IMR-90 (cell line): ENCODE data around the gene SCIN. TPM values are rescaled to one million over a fixed set of nuclear protein-coding genes. Genes with fewer than 3 reads are reported as not detected.

Experiments
- ATAC-seq: fragments of 200-7000 bp; cut with Tn5 transposase; 2 replicates; pipeline ENCODE4 v1.9.1; 2020; ENCODE audit warnings: low read depth, mild to moderate bottlenecking, moderate library complexity
- BruUV-seq: library from RNA; stranded (reverse); fragments of 400-500 nt; replicated peaks from 2 replicates; lab custom pipeline; 2021; lab: Mats Ljungman, UMichigan
- CTCF ChIA-PET: fragments of 300-600 bp; formaldehyde crosslinking; extraction: SDS; loops from one replicate; lab custom pipeline; 2021; ENCODE audit warnings: antibody characterized with exemption; lab: Yijun Ruan, JAX
- POLR2A ChIA-PET: fragments of 300-600 bp; sonication (Branson Sonifier 250); formaldehyde crosslinking; loops from one replicate; lab custom pipeline; 2022; ENCODE audit warnings: antibody characterized with exemption; ENCODE audit not compliant: unreplicated experiment; lab: Charles Lee
- DNase-seq: peaks from one replicate; pipeline ENCODE4 v3.0.0; 2013
- H2AFZ ChIP-seq: replicated peaks from 2 replicates; pipeline ENCODE3; 2013; ENCODE audit warnings: low read length, mild to moderate bottlenecking; ENCODE audit not compliant: poor library complexity
- H2AK5ac ChIP-seq: 2 replicates; pipeline ENCODE4 v1.6.1; 2013; ENCODE audit warnings: low read depth, low read length, inconsistent platforms
- H2AK9ac ChIP-seq: replicated peaks from 2 replicates; pipeline ENCODE3; 2013; ENCODE audit warnings: mild to moderate bottlenecking, low read depth, low read length, moderate library complexity; ENCODE audit not compliant: poor library complexity
- H2BK120ac ChIP-seq: 2 replicates; pipeline ENCODE4 v1.6.1; 2013; ENCODE audit warnings: low read depth, low read length, inconsistent platforms
- H2BK15ac ChIP-seq: 3 replicates; pipeline ENCODE4 v1.6.1; 2013; ENCODE audit warnings: low read depth, low read length, inconsistent platforms
- H2BK20ac ChIP-seq: 2 replicates; pipeline ENCODE4 v1.6.1; 2013; ENCODE audit warnings: low read depth, mild to moderate bottlenecking, inconsistent platforms, low read length, moderate library complexity
- H2BK5ac ChIP-seq: 2 replicates; pipeline ENCODE4 v1.6.1; 2013; ENCODE audit warnings: mild to moderate bottlenecking, low read depth, low read length, inconsistent platforms; ENCODE audit not compliant: poor library complexity, severe bottlenecking
- H3K14ac ChIP-seq: replicated peaks from 2 replicates; pipeline ENCODE4 v1.6.1; 2013; ENCODE audit warnings: low read depth, low read length, inconsistent platforms
- H3K18ac ChIP-seq: 2 replicates; pipeline ENCODE4 v1.6.1; 2013; ENCODE audit warnings: low read depth, low read length, control low read depth
- H3K23ac ChIP-seq: 2 replicates; pipeline ENCODE4 v1.6.1; 2013; ENCODE audit warnings: low read depth, low read length, inconsistent platforms
- H3K27ac ChIP-seq: 2 replicates; pipeline ENCODE4 v1.5.1; 2013; ENCODE audit warnings: mild to moderate bottlenecking, control low read depth, low read length; ENCODE audit not compliant: insufficient read depth
- H3K27me3 ChIP-seq: 2 replicates; pipeline ENCODE4 v1.6.1; 2013; ENCODE audit warnings: low read length; ENCODE audit not compliant: control insufficient read depth, insufficient read depth
- H3K36me3 ChIP-seq: 2 replicates; pipeline ENCODE4 v1.6.1; 2013; ENCODE audit warnings: low read length, mixed read lengths; ENCODE audit not compliant: control insufficient read depth, insufficient read depth
- H3K4ac ChIP-seq: 2 replicates; pipeline ENCODE4 v1.6.1; 2013; ENCODE audit warnings: low read depth, low read length, inconsistent platforms
- H3K4me1 ChIP-seq: 2 replicates; pipeline ENCODE4 v1.6.1; 2013; ENCODE audit warnings: low read length, mixed read lengths; ENCODE audit not compliant: control insufficient read depth, insufficient read depth
- H3K4me2 ChIP-seq: 2 replicates; pipeline ENCODE4 v1.6.1; 2013; ENCODE audit warnings: low read depth, mild to moderate bottlenecking, control low read depth, low read length, moderate library complexity
- H3K4me3 ChIP-seq: 2 replicates; pipeline ENCODE4 v1.5.1; 2013; ENCODE audit warnings: low read depth, mild to moderate bottlenecking, control low read depth, low read length, moderate library complexity; ENCODE audit not compliant: insufficient read depth
- H3K56ac ChIP-seq: 2 replicates; pipeline ENCODE4 v1.6.1; 2013; ENCODE audit warnings: low read length, inconsistent platforms; ENCODE audit not compliant: insufficient read depth; ENCODE audit errors: extremely low read depth
- H3K79me1 ChIP-seq, 2 experiments: 2 replicates each; pipeline ENCODE4 v1.6.1; 2013; ENCODE audit warnings: low read length in 2 of 2, inconsistent platforms in 1 of 2, low read depth in 1 of 2
- H3K9ac ChIP-seq: 2 replicates; pipeline ENCODE4 v1.6.1; 2013; ENCODE audit warnings: low read depth, low read length, control low read depth
- H3K9me1 ChIP-seq: 2 replicates; pipeline ENCODE4 v1.6.1; 2013; ENCODE audit warnings: low read length, inconsistent platforms; ENCODE audit not compliant: insufficient read depth
- H3K9me3 ChIP-seq: 2 replicates; pipeline ENCODE4 v1.6.1; 2013; ENCODE audit warnings: low read length; ENCODE audit not compliant: control insufficient read depth, insufficient read depth
- H4K20me1 ChIP-seq: 2 replicates; pipeline ENCODE4 v1.6.1; 2013; ENCODE audit warnings: low read length, inconsistent platforms; ENCODE audit not compliant: insufficient read depth
- H4K5ac ChIP-seq: 2 replicates; pipeline ENCODE4 v1.6.1; 2013; ENCODE audit warnings: mild to moderate bottlenecking, low read depth, low read length, control low read depth
- H4K8ac ChIP-seq, 2 experiments: 2 replicates each; pipeline ENCODE4 v1.6.1; 2013; ENCODE audit warnings: low read depth in 2 of 2, low read length in 2 of 2, control low read depth in 1 of 2, inconsistent platforms in 1 of 2
- H4K91ac ChIP-seq: 2 replicates; pipeline ENCODE4 v1.6.1; 2013; ENCODE audit warnings: low read depth, low read length, inconsistent platforms; ENCODE audit not compliant: insufficient read depth
- CEBPB ChIP-seq: IDR thresholded peaks from 2 replicates; pipeline ENCODE4 v1.6.1; 2012; ENCODE audit warnings: low read depth, low read length, improper control_type of control experiment
- ELK1 ChIP-seq: fragments of 150-350 bp; IDR thresholded peaks from 2 replicates; pipeline ENCODE4 v1.6.1; 2016; ENCODE audit warnings: low read depth, mild to moderate bottlenecking, low read length, moderate library complexity, borderline replicate concordance
- WGBS, 2 experiments: methylation state at CpG; one replicate each; pipeline versions ENCODE4 v1.1.5 to v1.1.7; 2013; ENCODE audit warnings: missing lambda C conversion rate in 2 of 2; ENCODE audit not compliant: insufficient read length in 1 of 2; ENCODE audit errors: extremely low coverage in 2 of 2; 5-methylcytosine and 5-hydroxymethylcytosine counted together
- dilution Hi-C: fragments of 300-500 bp; cut with HindIII; formaldehyde crosslinking; loops from one replicate; pipeline ENCODE4 v1.14.3; 2018; ENCODE audit warnings: low sequenced_read_pairs; ENCODE audit not compliant: unreplicated experiment
- in situ Hi-C: fragments of 300-500 bp; cut with MboI; formaldehyde crosslinking; loops from 3 replicates; pipeline ENCODE4 v1.14.3; 2019; ENCODE audit warnings: low sequenced_read_pairs, inconsistent platforms, mixed read lengths
- intact Hi-C: fragments of 100-400 bp; cut with micrococcal nuclease; formaldehyde crosslinking; loops from 2 replicates; pipeline ENCODE4 v1.10.0; 2022
- polyA plus RNA-seq, 3 experiments: library from polyadenylated mRNA; depleted of rRNA; stranded (reverse); fragments of >200 nt; gene quantifications; 2 replicates each; pipeline ENCODE4 v1.2.3, GENCODE V29; 2012; ENCODE audit warnings: low replicate concordance in 1 of 3
- total RNA-seq: library from RNA; depleted of rRNA; stranded (reverse); fragments of >200 nt; gene quantifications from 2 replicates; pipeline ENCODE4 v1.2.3, GENCODE V29; 2012

The SCIN gene
- total and polyA plus RNA-seq, 2 of the 4 experiments (the other 2 are of a cell fraction), result under 0.01 to 0.05 TPM

DNA sequence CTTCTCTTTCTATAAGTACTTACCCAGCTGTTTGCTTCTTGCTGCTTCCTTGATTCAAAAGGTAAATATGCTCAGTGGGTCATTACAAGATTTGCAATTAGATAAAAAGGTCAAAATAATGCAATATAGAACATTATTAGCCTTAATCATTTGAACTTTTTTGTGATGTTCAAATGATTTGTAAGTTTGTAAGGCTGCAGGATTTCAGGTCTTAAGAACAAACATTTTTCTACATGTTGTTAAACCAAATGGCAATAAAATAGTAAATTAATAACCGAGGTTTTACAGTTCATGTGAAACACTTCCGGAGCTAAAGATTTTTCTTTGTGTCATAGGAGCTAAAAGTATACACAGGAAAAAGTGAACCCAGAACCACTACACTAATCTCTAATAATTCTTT lies 16.2 kb upstream of the SCIN start:
- DNase-seq (no peak), ATAC-seq (no peak)
- ChIA-PET CTCF (no interaction called here), POLR2A (no interaction called here)
- Histone ChIP-seq H3K79me1 (no peaks in the 10 kb centered on the region), H4K5ac (no peak overlapping the region), H4K20me1 (no peaks in the 10 kb centered on the region), H3K36me3 (no peaks in the 10 kb centered on the region), H3K56ac (no peak overlapping the region), H3K4me1 (no peaks in the 10 kb centered on the region), H3K27me3 (no peaks in the 10 kb centered on the region), H3K4me2 (no peak overlapping the region), H3K23ac (no peak overlapping the region), H2AK9ac (no peak overlapping the region), H3K18ac (no peak overlapping the region), H3K14ac (no peak overlapping the region), H3K9me3 (no peaks in the 10 kb centered on the region), H3K4me3 (no peak overlapping the region), H2BK5ac (no peak overlapping the region), H3K27ac (no peak overlapping the region), H2AFZ (no peak overlapping the region), H3K9ac (no peak overlapping the region), H3K4ac (no peak overlapping the region), H4K91ac (no peak overlapping the region), H3K9me1 (no peaks in the 10 kb centered on the region), H2BK20ac (no peak overlapping the region), H2BK120ac (no peak overlapping the region), H2AK5ac (no peak overlapping the region), H4K8ac (no peak overlapping the region), H2BK15ac (no peak overlapping the region)
- intact Hi-C loops (no loop called here), in situ Hi-C loops (no loop called here), dilution Hi-C loops (no loop called here)
- no CpG with 5 or more reads among the region's 2 CpGs for WGBS, 2 experiments
- no peak for TF ChIP-seq ELK1
- TF ChIP-seq CEBPB, result no peak
- no TSS peak for BruUV-seq
